T47D (cell line): Measurements from ENCODE around the gene C3orf49.

Experiments
- DNase-seq, 2 experiments: peaks; one replicate each; pipeline versions ENCODE4 v3.0.0 to v3.0.0-alpha.2; 2011 to 2012; ENCODE audit warnings: low read depth in 1 of 2, low spot score in 1 of 2
- JUND ChIP-seq: IDR thresholded peaks from 2 replicates; pipeline ENCODE4 v1.6.1; 2012; ENCODE audit warnings: low read depth
- in situ Hi-C: cut with HindIII; loops from 2 replicates; pipeline ENCODE4 v1.10.0; 2016; ENCODE audit warnings: low sequenced_read_pairs, low pct_unique_long_range_greater_than_20kb

C3orf49 gene

DNA sequence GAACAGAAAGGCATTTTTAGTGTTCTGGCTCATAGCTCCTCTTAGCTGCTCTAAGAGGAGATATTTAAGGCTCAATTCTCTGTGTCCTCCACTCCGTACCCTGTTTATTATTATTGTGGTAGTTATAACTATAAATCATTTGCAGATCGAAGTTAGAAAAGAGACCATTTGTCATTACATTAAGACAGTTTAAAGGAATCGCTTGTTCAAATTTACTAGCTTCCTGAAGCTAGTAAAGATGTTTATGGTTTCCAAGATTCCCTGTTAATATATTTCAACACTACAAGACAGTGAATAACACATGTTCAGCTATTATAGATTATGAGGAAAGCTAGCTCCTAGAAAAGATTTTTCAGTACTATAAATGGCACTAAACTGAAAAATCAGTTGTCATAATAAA is 57.2 kb downstream of the C3orf49 start:
- no peak for TF ChIP-seq JUND
- in situ Hi-C loops = no loop called here
- no peak for DNase-seq

DNA sequence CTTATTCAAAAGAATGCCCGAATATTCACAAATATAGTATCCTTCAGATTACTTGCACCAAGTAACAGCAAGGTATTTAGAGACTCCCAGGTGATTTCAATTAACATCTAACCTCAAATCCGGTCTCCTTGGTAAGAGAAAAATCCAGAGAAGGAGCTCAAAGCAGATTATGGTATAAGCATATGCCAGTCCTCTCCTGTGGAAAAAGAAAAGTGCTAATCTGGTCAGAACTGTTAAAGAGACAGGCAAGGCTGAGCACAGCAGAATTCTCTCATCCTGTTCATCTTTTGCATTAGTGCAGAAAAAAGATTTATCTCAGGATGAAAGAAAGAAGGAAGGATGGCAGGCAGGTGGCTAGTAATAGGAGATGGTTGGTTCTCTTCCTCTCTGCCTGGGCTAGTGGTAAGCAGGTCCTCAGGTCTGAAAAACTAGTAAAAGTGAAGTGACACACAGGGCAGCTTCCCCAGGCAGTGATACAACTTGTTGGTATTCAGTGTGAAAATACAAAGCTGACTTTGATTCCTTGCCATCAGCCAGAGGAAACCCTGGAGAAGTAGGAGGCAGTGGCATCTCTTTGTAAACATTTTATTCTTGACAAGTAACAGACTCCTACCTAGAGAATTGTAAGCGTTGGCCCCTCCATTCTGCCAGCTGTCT is 58.8 kb downstream of the C3orf49 start:
- TF ChIP-seq JUND = no peak
- no peak for DNase-seq
- in situ Hi-C loops = no loop called here

DNA sequence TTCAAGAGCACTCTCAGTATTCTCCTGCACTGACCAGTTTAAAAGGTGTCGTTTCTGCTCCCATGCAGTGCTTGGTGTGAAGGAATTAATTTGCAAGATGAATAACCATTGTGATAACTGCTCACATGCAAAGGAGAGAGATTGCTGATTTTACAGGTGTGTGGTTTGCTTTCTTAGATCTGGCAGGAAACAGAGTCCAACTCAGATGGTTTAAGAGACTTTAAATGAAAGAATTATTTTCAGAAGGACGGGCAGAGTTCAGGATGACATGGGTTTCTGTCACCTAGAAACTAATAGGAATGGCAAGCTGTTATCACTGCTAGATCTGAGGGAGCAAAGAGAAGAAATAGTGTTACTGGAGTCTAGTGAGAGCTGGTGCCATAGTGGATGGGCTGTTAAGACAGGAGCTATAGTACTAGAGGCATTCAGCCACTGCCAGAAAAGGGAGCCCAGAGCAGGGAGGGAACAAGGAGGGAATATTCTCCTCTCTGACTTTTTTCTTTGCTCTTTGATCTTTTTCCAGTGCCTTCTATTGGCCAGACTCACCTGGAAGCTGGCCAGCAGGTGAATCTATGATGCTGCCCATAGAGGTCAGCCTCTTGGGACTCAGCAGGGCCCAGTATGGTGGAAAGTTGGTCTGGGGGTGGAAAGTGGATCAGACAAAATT is 59.4 kb downstream of the C3orf49 start:
- DNase-seq = no peak
- TF ChIP-seq JUND = no peak
- in situ Hi-C loops = no loop called here

DNA sequence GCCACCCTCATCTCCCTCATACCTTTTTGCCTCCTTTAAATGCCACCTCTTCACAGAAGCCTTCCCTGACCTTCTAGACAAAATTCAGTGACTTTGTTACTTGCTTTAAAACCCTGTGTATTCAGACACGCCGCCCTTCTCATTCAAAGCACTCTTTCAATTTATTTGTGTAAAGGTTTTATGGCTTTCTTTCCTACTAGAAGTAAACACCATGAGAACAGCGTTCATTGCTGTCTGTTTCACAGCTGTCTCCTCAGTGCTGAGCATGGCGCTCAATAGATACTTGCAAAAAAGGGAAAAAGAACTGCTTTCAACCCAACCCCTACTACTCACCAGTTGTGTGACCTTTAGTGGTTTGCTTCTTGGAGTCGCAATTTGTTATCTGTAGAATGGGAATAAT is 61.6 kb downstream of the C3orf49 start:
- no peak for DNase-seq
- no peak for TF ChIP-seq JUND
- in situ Hi-C loops = no loop called here

DNA sequence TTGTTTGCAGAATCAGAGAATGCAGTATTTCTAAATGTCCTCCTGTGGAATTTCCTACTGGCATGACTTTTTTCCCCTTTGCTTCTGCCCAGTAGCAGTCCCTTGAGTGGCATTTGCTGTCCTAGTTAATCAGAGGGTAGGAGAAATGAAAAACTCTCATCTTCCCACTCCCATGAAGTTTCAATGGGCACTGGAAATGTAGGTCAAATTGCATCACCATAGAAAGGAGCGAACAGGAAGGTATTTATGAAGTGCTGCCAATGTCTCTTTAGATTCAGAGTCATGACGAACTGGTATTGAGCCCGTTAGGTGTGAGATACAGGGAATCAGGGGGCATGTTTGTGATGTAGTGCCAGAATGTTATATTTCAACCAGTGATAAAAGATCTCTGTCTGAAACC is 67.8 kb downstream of the C3orf49 start:
- no peak for TF ChIP-seq JUND
- in situ Hi-C loops = no loop called here
- no peak for DNase-seq

DNA sequence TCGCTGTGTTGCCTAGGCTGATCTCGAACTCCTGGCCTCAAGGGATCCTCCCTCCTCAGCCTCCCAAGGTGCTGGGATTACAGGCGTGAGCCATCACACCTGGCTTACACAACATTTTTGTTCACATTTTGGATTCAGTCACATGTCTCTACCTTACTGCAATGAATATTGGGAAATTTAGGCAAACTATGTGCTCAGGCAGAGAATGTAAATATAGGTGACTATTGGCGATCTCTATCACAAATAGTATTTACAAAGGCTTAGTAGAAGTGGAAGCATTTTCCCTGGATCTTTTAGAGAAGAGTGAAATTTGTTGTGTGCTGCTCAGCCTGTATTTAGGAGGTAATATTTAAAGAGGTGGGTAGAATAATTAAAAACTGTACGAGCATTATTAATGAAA is 72.4 kb downstream of the C3orf49 start:
- in situ Hi-C loops = no loop called here
- no peak for TF ChIP-seq JUND
- no peak for DNase-seq

DNA sequence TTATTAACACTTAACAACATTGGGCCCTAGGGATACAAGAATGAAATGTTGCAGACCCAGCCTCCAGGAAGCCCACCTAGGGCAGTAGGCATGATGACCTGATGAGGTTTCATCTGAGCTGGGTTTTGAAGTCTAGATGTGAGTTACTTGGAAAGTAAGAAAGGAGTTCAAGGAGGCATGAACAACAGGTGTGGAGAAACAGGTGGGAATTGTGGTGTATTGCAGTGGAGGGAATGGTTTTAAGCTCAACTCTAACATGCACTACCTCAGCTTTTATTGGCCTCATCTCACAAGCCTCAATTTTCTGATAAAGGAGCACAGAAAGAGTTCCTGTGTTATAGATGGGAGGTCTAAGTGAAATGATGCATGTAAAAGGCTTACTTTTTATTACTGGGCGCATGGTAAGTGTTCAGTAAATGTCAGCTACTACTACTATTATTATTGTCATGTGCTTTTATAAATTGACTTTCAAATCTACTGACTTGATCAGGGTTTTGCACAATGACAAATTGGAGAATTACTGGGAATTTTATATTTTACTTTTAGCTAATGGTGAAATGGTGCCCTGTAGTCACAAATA is 73.8 kb downstream of the C3orf49 start:
- in situ Hi-C loops = no loop called here
- TF ChIP-seq JUND = no peak
- no peak for DNase-seq

DNA sequence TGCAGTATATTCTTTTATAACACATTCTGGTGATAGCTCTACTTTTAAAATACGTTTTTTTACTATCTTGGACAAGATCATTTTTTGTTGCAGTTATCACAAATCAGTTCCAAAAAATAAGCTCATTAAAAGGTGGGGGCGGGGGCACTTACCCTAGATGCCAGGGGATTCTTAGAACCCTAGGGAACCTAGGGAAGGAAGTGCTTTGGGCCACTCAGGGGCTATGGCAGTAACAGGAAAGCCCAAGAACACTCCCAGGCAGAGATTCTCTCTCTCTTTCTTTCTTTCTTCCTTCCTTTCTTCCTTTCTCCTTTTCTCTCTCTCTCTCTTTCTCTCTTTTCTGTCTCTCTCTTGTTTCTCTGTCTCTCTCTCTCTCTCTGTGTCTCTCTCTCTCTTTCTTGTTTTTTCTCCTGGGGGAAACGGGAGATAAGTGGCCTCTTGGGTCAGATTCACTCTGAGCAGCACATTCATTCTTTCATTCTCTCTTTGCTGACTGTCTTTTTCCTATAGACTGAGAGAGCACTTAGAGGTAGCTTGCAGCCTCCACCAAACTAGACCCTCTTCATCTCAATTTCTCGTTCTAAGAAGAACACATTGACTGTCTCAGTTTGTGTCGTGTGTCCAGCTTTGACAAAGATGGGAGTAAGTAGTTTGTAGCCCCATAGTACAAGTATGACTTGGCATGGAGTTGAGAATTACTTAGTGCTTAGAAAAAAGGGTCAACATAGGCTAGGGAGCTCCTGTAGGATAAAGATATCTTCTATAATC is 76.5 kb downstream of the C3orf49 start:
- TF ChIP-seq JUND = no peak
- DNase-seq = no peak
- in situ Hi-C loops = no loop called here

DNA sequence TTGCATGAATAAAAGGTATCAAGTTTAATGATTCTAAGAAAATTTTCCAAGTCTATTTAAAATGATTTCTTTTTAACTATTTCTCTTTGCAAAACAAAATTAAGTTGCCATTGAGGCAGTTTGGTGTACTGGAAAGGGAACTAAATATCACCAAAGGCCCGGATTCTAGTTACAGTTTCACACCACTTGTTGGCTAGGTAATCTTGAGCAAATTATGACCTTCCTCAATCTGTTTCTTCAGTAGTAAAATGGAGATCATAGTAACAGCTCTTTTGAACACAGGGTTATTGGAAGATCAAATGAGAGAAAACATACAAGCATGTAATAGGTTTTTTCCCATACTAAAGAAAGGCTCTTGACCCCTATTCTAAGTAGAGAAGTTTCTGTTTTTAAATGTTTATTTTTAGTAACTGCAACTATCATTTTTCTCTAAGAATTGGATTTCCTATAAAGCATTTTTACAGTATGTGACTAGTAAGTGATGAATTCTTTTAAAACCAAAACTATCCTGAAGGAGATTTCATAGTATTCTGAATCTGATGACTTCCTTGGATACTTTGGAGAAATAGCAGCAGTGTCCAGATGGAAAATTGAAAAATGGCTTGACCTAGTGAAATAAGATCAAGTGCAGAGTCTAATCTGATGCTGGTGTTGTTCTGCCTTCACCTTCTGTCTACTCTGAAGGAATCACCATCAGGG is 77.4 kb downstream of the C3orf49 start:
- no peak for TF ChIP-seq JUND
- DNase-seq = no peak
- in situ Hi-C loops = no loop called here
